Neural cell (in vitro differentiated cells): Measurements from ENCODE around the gene TTYH1. TPM values are rescaled to one million over a fixed set of nuclear protein-coding genes. Genes with fewer than 3 reads are reported as not detected.

Experiments used
- H2AFZ ChIP-seq: fragments of 200-600, 300-800 bp; sonication (generic), shearing (Covaris generic); 2 replicates; pipeline ENCODE4 v1.6.0; 2014; ENCODE audit warnings: low read depth, mild to moderate bottlenecking, antibody characterized with exemption, low read length, moderate library complexity
- H3F3A ChIP-seq: fragments of 200-600 bp; shearing (Covaris generic); 2 replicates; pipeline ENCODE4 v1.6.1; 2016; ENCODE audit warnings: mild to moderate bottlenecking, moderate library complexity, mixed read lengths, antibody characterized with exemption, low read length; ENCODE audit not compliant: insufficient read depth, poor library complexity, severe bottlenecking
- H3K27ac ChIP-seq: fragments of 200-600, 300-800 bp; sonication (generic), shearing (Covaris generic); 2 replicates; pipeline ENCODE4 v1.5.1; 2014; ENCODE audit warnings: mild to moderate bottlenecking, low read length, moderate library complexity
- H3K27me3 ChIP-seq: fragments of 300-800, 200-600 bp; sonication (generic), shearing (Covaris generic); 2 replicates; pipeline ENCODE4 v1.6.0; 2014; ENCODE audit warnings: mild to moderate bottlenecking, low read depth, low read length, moderate library complexity; ENCODE audit not compliant: insufficient read depth
- H3K36me3 ChIP-seq: fragments of 300-800, 200-600 bp; sonication (generic), shearing (Covaris generic); 2 replicates; pipeline ENCODE4 v1.5.1; 2014; ENCODE audit warnings: mild to moderate bottlenecking, antibody characterized with exemption, low read length, moderate library complexity; ENCODE audit not compliant: insufficient read depth
- H3K4me2 ChIP-seq: fragments of 300-800, 200-600 bp; sonication (generic), shearing (Covaris generic); 2 replicates; pipeline ENCODE4 v1.6.0; 2014; ENCODE audit warnings: mild to moderate bottlenecking, low read length
- H3K4me3 ChIP-seq: fragments of 300-800, 200-600 bp; sonication (generic), shearing (Covaris generic); 2 replicates; pipeline ENCODE4 v1.5.1; 2014; ENCODE audit warnings: mild to moderate bottlenecking, low read length, moderate library complexity
- H3K79me2 ChIP-seq: fragments of 200-600 bp; shearing (Covaris generic); replicated peaks from 2 replicates; pipeline ENCODE4 v1.6.0; 2014; ENCODE audit warnings: mild to moderate bottlenecking, low read length, moderate library complexity; ENCODE audit not compliant: insufficient read depth
- H3K9ac ChIP-seq: fragments of 300-800, 200-600 bp; sonication (generic), shearing (Covaris generic); 2 replicates; pipeline ENCODE4 v1.6.1; 2016; ENCODE audit warnings: mild to moderate bottlenecking, low read length, mixed read lengths
- H3K9me2 ChIP-seq: fragments of 200-600 bp; shearing (Covaris generic); 2 replicates; pipeline ENCODE4 v1.6.1; 2016; ENCODE audit warnings: mild to moderate bottlenecking, low read length, mixed read lengths; ENCODE audit not compliant: insufficient read depth
- H3K9me3 ChIP-seq: fragments of 200-600, 300-800 bp; sonication (generic), shearing (Covaris generic); 2 replicates; pipeline ENCODE4 v1.6.1; 2016; ENCODE audit warnings: mild to moderate bottlenecking, mixed run types, low read length, moderate library complexity, mixed read lengths
- H4K20me1 ChIP-seq: fragments of 200-600 bp; shearing (Covaris generic); 2 replicates; pipeline ENCODE4 v1.6.1; 2016; ENCODE audit warnings: mild to moderate bottlenecking, mixed run types; ENCODE audit not compliant: insufficient read depth
- CTCF ChIP-seq: fragments of 450-650 bp; IDR thresholded peaks from 2 replicates; pipeline ENCODE4 v1.5.1; 2014; ENCODE audit warnings: antibody characterized with exemption, mild to moderate bottlenecking, moderate library complexity; ENCODE audit not compliant: poor library complexity, severe bottlenecking
- EP300 ChIP-seq: fragments of 450-650 bp; conservative IDR thresholded peaks from 2 replicates; pipeline ENCODE4 v1.6.1; 2014; ENCODE audit warnings: antibody characterized with exemption, mild to moderate bottlenecking, moderate library complexity; ENCODE audit not compliant: poor library complexity, severe bottlenecking
- EZH2 ChIP-seq: fragments of 200-600, 300-800 bp; shearing (Covaris generic), sonication (generic); IDR thresholded peaks from 2 replicates; pipeline ENCODE4 v1.6.1; 2014; ENCODE audit warnings: antibody characterized with exemption, low read length, borderline replicate concordance, mild to moderate bottlenecking; ENCODE audit not compliant: insufficient read depth, poor library complexity, severe bottlenecking
- MXI1 ChIP-seq: fragments of 450-650 bp; conservative IDR thresholded peaks from 2 replicates; pipeline ENCODE4 v1.6.1; 2014; ENCODE audit warnings: antibody characterized with exemption, mild to moderate bottlenecking; ENCODE audit not compliant: poor library complexity, severe bottlenecking
- POLR2AphosphoS5 ChIP-seq: IDR thresholded peaks from 2 replicates; pipeline ENCODE4 v1.6.1; 2012
- RAD21 ChIP-seq: fragments of 450-650 bp; conservative IDR thresholded peaks from 2 replicates; pipeline ENCODE4 v1.6.1; 2014; ENCODE audit warnings: antibody characterized with exemption, mild to moderate bottlenecking, moderate library complexity
- REST ChIP-seq: IDR thresholded peaks from 2 replicates; pipeline ENCODE4 v1.6.1; 2012; ENCODE audit warnings: borderline replicate concordance
- SMC3 ChIP-seq: fragments of 450-650 bp; conservative IDR thresholded peaks from 2 replicates; pipeline ENCODE4 v1.6.1; 2014; ENCODE audit warnings: antibody characterized with exemption, mild to moderate bottlenecking, moderate library complexity; ENCODE audit not compliant: poor library complexity
- TAF1 ChIP-seq: IDR thresholded peaks from 2 replicates; pipeline ENCODE4 v1.6.1; 2012; ENCODE audit warnings: low read depth
- polyA plus RNA-seq: library from polyadenylated mRNA; depleted of rRNA; stranded (reverse); fragments of >200 nt; gene quantifications from 2 replicates; pipeline ENCODE4 v1.2.3, GENCODE V29; 2014

TTYH1 gene
- polyA plus RNA-seq, 1 donor from 2014 or later, result 36.1 TPM

DNA sequence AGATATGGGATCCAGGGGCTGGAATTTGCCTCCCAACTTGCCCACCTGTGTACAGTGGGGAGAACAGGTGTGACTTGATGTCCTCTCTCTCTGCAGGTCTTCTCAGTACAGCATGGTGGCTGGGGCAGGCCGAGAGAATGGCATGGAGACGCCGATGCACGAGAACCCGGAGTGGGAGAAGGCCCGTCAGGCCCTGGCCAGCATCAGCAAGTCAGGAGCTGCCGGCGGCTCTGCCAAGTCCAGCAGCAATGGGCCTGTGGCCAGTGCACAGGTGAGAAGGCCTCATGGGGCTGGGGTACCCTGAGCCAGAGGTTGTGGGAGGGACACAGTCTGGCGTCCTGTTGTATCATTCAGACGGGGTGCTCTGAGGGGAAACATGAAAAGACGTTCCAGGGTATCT is 36.7 kb downstream of the TTYH1 start:
- Histone ChIP-seq H3K36me3 (peaks cover 10% of the 10 kb centered on the region), H3K9me3 (no peaks in the 10 kb centered on the region), H3K9me2 (no peaks in the 10 kb centered on the region), H2AFZ (no peak overlapping the region), H3K79me2 (peaks cover 43% of the 10 kb centered on the region), H4K20me1 (peaks cover 12% of the 10 kb centered on the region), H3K4me2 (no peak overlapping the region), H3K4me3 (no peak overlapping the region), H3K27ac (no peak overlapping the region), H3K9ac (no peak overlapping the region), H3K27me3 (no peaks in the 10 kb centered on the region), H3F3A (no peaks in the 10 kb centered on the region)
- TF ChIP-seq CTCF (no peak), TAF1 (no peak), RAD21 (no peak), POLR2AphosphoS5 (no peak), SMC3 (no peak), EZH2 (no peak), MXI1 (no peak), REST (no peak), EP300 (no peak)

- Histone ChIP-seq H3K27me3 (no peaks in the 10 kb centered on the region), H3K9me2 (no peaks in the 10 kb centered on the region), H3K4me3 (no peak overlapping the region), H3K36me3 (peaks cover 10% of the 10 kb centered on the region), H3F3A (no peaks in the 10 kb centered on the region), H3K27ac (no peak overlapping the region), H3K9me3 (no peaks in the 10 kb centered on the region), H3K4me2 (no peak overlapping the region), H3K9ac (no peak overlapping the region), H2AFZ (no peak overlapping the region), H4K20me1 (peaks cover 12% of the 10 kb centered on the region), H3K79me2 (peaks cover 37% of the 10 kb centered on the region)
- TF ChIP-seq POLR2AphosphoS5 (no peak), SMC3 (no peak), EZH2 (no peak), EP300 (no peak), MXI1 (no peak), CTCF (no peak), RAD21 (no peak), TAF1 (no peak), REST (no peak)
These were observed 37.4 kb downstream of the TTYH1 start for GRCh38 chr19:54452626-54453025.
